Natural killer cell (primary cell): ENCODE data around the gene AKAP9. TPM values are rescaled to one million over a fixed set of nuclear protein-coding genes. Genes with fewer than 3 reads are reported as not detected.
A peak's percentile ranks its signal among the peaks of the same experiment; 100 is the strongest.
"Not testable (repeated sequence)": the region's sequence is repeated elsewhere in the genome, so short reads cannot be mapped to it uniquely, and the experiment has no call there.

Source experiments
- ATAC-seq, 3 donors: fragments of 150-1000 bp in 2 of 3; fragments of 200-7000 bp in 1 of 3; cut with Tn5 transposase; 1 replicate in 1 of 3; 2 replicates in 2 of 3; pipeline ENCODE4 v1.10.0; 2021; ENCODE audit warnings: mild to moderate bottlenecking in 2 of 3, moderate library complexity in 2 of 3
- DNase-seq, 2 donors: peaks; one replicate each; pipeline versions ENCODE4 v3.0.0 to v3.0.0-alpha.2; 2013 to 2021; ENCODE audit warnings: mixed read lengths in 1 of 2
- H3K27ac ChIP-seq: one replicate; pipeline ENCODE4 v1.5.1; 2013; ENCODE audit warnings: mild to moderate bottlenecking, low read length
- H3K27me3 ChIP-seq: one replicate; pipeline ENCODE4 v1.6.1; 2013; ENCODE audit warnings: low read length; ENCODE audit not compliant: control insufficient read depth, insufficient read depth
- H3K36me3 ChIP-seq: one replicate; pipeline ENCODE4 v1.6.1; 2013; ENCODE audit warnings: low read length; ENCODE audit not compliant: control insufficient read depth, insufficient read depth
- H3K4me1 ChIP-seq: one replicate; pipeline ENCODE4 v1.6.1; 2013; ENCODE audit warnings: low read length; ENCODE audit not compliant: control insufficient read depth, insufficient read depth
- H3K4me3 ChIP-seq: one replicate; pipeline ENCODE4 v1.5.1; 2013; ENCODE audit warnings: low read length
- H3K9me3 ChIP-seq: one replicate; pipeline ENCODE4 v1.6.1; 2013; ENCODE audit warnings: low read length; ENCODE audit not compliant: control insufficient read depth, insufficient read depth
- H3K27ac Mint-ChIP-seq, 2 donors: one replicate each; pipeline ENCODE4 v1.8.0; 2022; ENCODE audit warnings: mild to moderate bottlenecking in 2 of 2, mixed read lengths in 2 of 2, moderate library complexity in 1 of 2
- H3K27me3 Mint-ChIP-seq, 2 donors: one replicate each; pipeline ENCODE4 v1.8.0; 2022; ENCODE audit warnings: low read depth in 2 of 2, mixed read lengths in 2 of 2
- H3K36me3 Mint-ChIP-seq: one replicate; pipeline ENCODE4 v1.8.0; 2022; ENCODE audit warnings: mixed read lengths
- H3K4me1 Mint-ChIP-seq, 2 donors: one replicate each; pipeline ENCODE4 v1.8.0; 2022; ENCODE audit warnings: mixed read lengths in 2 of 2
- H3K4me3 Mint-ChIP-seq: one replicate; pipeline ENCODE4 v1.8.0; 2022; ENCODE audit warnings: mild to moderate bottlenecking, moderate library complexity, mixed read lengths
- H3K9me3 Mint-ChIP-seq, 2 donors: one replicate each; pipeline ENCODE4 v1.8.0; 2022; ENCODE audit warnings: mixed read lengths in 2 of 2
- CTCF ChIP-seq: fragments of 200-600 bp; IDR thresholded peaks from one replicate; pipeline ENCODE4 v1.8.0; 2022; ENCODE audit warnings: antibody characterized with exemption
- WGBS: methylation state at CpG from one replicate; pipeline ENCODE4 v1.1.7; 2013; ENCODE audit warnings: missing lambda C conversion rate; ENCODE audit not compliant: insufficient coverage; 5-methylcytosine and 5-hydroxymethylcytosine counted together
- intact Hi-C: fragments of 100-400 bp; cut with micrococcal nuclease; formaldehyde crosslinking; loops from one replicate; pipeline ENCODE4 v1.14.2; 2022
- total RNA-seq, 4 donors: library from RNA; stranded (reverse); fragments of 120-200 nt in 1 of 4; gene quantifications; one replicate each; pipeline versions ENCODE4 v1.2.3 to v1.2.4, GENCODE V29; 2013 to 2022

The AKAP9 gene
- total RNA-seq, 3 donors from 2014 or later (not counting 1 experiment from before 2014, with no cell fraction given) = 78.8 to 93.0 (median 81.9) TPM

GRCh38 chr7:92135052-92135889, 194.6 kb downstream of the AKAP9 start:
- ATAC-seq (no peak), DNase-seq (peak in 1 of 2 donors; percentile 7)
- H3K27me3 Mint-ChIP-seq = no peaks in the 10 kb centered on the region
- H3K9me3 Mint-ChIP-seq = no peaks in the 10 kb centered on the region
- Histone ChIP-seq H3K4me1 (peaks cover 14% of the 10 kb centered on the region), H3K4me3 (peak overlapping the region; percentile 75), H3K36me3 (peaks cover 5% of the 10 kb centered on the region), H3K9me3 (no peaks in the 10 kb centered on the region), H3K27ac (peak overlapping the region; percentile 91), H3K27me3 (no peaks in the 10 kb centered on the region)
- peak overlapping the region; percentile 99 for H3K27ac Mint-ChIP-seq
- peaks cover 36% of the 10 kb centered on the region in 2 donors for H3K4me1 Mint-ChIP-seq
- 55% methylated on average over 16 of the region's 21 CpGs for WGBS
- no peak for TF ChIP-seq CTCF
- peak overlapping the region; percentile 98 for H3K4me3 Mint-ChIP-seq
- no peaks in the 10 kb centered on the region for H3K36me3 Mint-ChIP-seq
- intact Hi-C loops = loop anchor here (2.0 to 10.0 kb wide), 3 partner anchors 180 to 394 kb away; partner anchors contain the start of genes AKAP9, PEX1 and RBM48

- Histone ChIP-seq H3K4me1 (peaks cover 14% of the 10 kb centered on the region), H3K36me3 (no peaks in the 10 kb centered on the region), H3K27me3 (no peaks in the 10 kb centered on the region), H3K9me3 (no peaks in the 10 kb centered on the region), H3K4me3 (no peak overlapping the region), H3K27ac (no peak overlapping the region)
- peaks cover 27 to 28% of the 10 kb centered on the region in 2 donors for H3K4me1 Mint-ChIP-seq
- DNase-seq = no peak
- no peaks in the 10 kb centered on the region for H3K9me3 Mint-ChIP-seq
- H3K36me3 Mint-ChIP-seq = no peaks in the 10 kb centered on the region
- no peak overlapping the region for H3K27ac Mint-ChIP-seq
- no peak for ATAC-seq
- TF ChIP-seq CTCF = no peak
- intact Hi-C loops = loop anchor here (10.0 kb wide), 1 partner anchor 177 kb away; no protein-coding TSS in a partner anchor
- no peaks in the 10 kb centered on the region for H3K27me3 Mint-ChIP-seq
- WGBS = 50% methylated on average over 2 of the region's 2 CpGs
- no peak overlapping the region for H3K4me3 Mint-ChIP-seq
These were observed 196.9 kb downstream of the AKAP9 start for GRCh38 chr7:92137557-92137956.

DNA sequence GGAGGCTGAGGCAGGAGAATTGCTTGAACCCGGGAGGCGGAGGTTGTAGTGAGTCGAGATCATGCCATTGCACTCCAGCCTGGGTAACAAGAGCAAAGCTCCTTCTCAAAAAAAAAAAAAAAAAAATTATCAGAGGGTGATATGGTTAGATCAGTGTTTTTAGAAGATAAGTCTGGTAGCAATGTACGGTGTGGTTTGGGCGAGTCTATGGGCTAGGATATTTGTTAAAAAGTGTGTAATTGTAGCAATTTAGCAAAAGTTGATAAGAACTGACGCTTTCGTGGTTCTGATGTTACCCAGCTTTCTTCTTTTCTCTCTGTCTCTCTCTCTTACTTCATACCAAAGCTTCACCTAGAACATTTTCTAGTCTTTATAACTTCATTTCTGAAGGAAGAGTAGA, 200.5 kb downstream of the AKAP9 start:
- H3K36me3 Mint-ChIP-seq = no peaks in the 10 kb centered on the region
- no peak overlapping the region for H3K4me3 Mint-ChIP-seq
- H3K4me1 ChIP-seq = no peaks in the 10 kb centered on the region
- no peak overlapping the region for H3K4me3 ChIP-seq
- no peaks in the 10 kb centered on the region for H3K27me3 Mint-ChIP-seq
- 86% methylated on average over 4 of the region's 7 CpGs for whole genome bisulfite sequencing
- no peak overlapping the region for H3K27ac Mint-ChIP-seq
- H3K27me3 ChIP-seq = no peaks in the 10 kb centered on the region
- no peaks in the 10 kb centered on the region for H3K4me1 Mint-ChIP-seq
- H3K36me3 ChIP-seq = no peaks in the 10 kb centered on the region
- H3K9me3 Mint-ChIP-seq = no peaks in the 10 kb centered on the region
- TF ChIP-seq CTCF = no peak
- no peaks in the 10 kb centered on the region for H3K9me3 ChIP-seq
- intact Hi-C loops = no loop called here
- H3K27ac ChIP-seq = no peak overlapping the region
- DNase-seq = no peak
- ATAC-seq = no peak

- H3K4me3 Mint-ChIP-seq, ATAC-seq, H3K27me3 Mint-ChIP-seq, H3K4me3 ChIP-seq, H3K9me3 ChIP-seq, H3K36me3 ChIP-seq, H3K4me1 ChIP-seq, H3K9me3 Mint-ChIP-seq, H3K4me1 Mint-ChIP-seq, intact Hi-C loops, H3K27ac ChIP-seq, H3K27ac Mint-ChIP-seq, H3K27me3 ChIP-seq, DNase-seq, H3K36me3 Mint-ChIP-seq: not testable (repeated sequence)
- WGBS = 92% methylated on average over 9 of the region's 9 CpGs
These were observed 202.1 kb downstream of the AKAP9 start for GRCh38 chr7:92142791-92143190.

DNA sequence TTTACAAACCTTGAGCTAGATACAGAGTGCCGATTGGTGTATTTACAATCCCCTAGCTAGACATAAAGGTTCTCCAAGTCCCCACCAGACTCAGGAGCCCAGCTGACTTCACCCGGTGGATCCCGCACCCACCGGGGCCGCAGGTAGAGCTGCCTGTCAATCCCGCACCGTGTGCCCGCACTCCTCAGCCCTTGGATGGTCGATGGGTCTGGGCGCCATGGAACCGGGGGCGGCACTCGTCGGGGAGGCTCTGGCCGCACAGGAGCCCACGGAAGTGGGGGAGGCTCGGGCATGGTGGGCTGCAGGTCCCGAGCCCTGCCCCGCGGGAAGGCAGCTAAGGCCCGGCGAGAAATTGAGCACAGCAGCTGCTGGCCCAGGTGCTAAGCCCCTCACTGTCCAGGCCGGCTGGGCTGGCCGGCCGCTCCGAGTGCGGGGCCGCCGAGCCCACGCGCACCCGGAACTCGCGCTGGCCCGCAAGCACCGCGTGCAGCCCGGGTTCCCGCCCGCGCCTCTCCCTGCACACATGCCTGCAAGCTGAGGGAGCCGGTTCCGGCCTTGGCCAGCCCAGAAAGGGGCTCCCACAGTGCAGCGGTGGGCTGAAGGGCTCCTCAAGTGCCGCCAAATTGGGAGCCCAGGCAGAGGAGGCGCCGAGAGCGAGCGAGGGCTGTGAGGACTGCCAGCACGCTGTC, 202.7 kb downstream of the AKAP9 start:
- DNase-seq, H3K27me3 ChIP-seq, H3K27me3 Mint-ChIP-seq, H3K4me3 ChIP-seq, ATAC-seq, H3K9me3 ChIP-seq, H3K36me3 ChIP-seq, intact Hi-C loops, H3K27ac Mint-ChIP-seq, H3K36me3 Mint-ChIP-seq, H3K4me1 Mint-ChIP-seq, H3K4me3 Mint-ChIP-seq, H3K27ac ChIP-seq, H3K4me1 ChIP-seq, H3K9me3 Mint-ChIP-seq: not testable (repeated sequence)
- WGBS = 94% methylated on average over 49 of the region's 50 CpGs
